Hematopoietic multipotent progenitor cell treated with erythropoietin and hydrocortisone succinate and interleukin-3 and kit ligand, for 6 days (in vitro differentiated cells): ENCODE measurements around the gene DAO.
"Not testable (repeated sequence)": the region's sequence is repeated elsewhere in the genome, so short reads cannot be mapped to it uniquely, and the experiment has no call there.

Experiments
- DNase-seq: peaks from one replicate; pipeline ENCODE4 v3.0.0-alpha.2; 2015

DAO gene

GRCh38 chr12:108879615-108880254 lies at the start of gene DAO:
Gene DAO, plus strand, starts transcription at chr12:108880092. Its CDS starts 4,915 bp downstream, at chr12:108885007.
- no peak for DNase-seq

- DNase-seq = no peak
These were observed 48.4 kb upstream of the DAO start for GRCh38 chr12:108831309-108831991.

GRCh38 chr12:108832208-108832607 lies 47.7 kb upstream of the DAO start:
- DNase-seq = no peak

- DNase-seq = no peak
These were observed 47.0 kb upstream of the DAO start for GRCh38 chr12:108832730-108833354.

- no peak for DNase-seq
These were observed 46.5 kb upstream of the DAO start for GRCh38 chr12:108833355-108833733.

- DNase-seq = no peak
These were observed 46.0 kb upstream of the DAO start for GRCh38 chr12:108833757-108834472.

GRCh38 chr12:108835860-108836634 lies 43.8 kb upstream of the DAO start:
- no peak for DNase-seq

GRCh38 chr12:108837239-108837638 lies 42.7 kb upstream of the DAO start:
- no peak for DNase-seq

GRCh38 chr12:108837680-108838079 lies 42.2 kb upstream of the DAO start:
- DNase-seq = no peak

GRCh38 chr12:108838194-108839017 lies 41.5 kb upstream of the DAO start:
- peak; percentile 92 for DNase-seq

GRCh38 chr12:108839018-108839889 lies 40.6 kb upstream of the DAO start:
- DNase-seq = no peak

GRCh38 chr12:108839890-108840230 lies 40.0 kb upstream of the DAO start:
- DNase-seq = no peak

GRCh38 chr12:108840605-108841332 lies 39.1 kb upstream of the DAO start:
- DNase-seq = no peak

- not testable (repeated sequence) for DNase-seq
These were observed 38.1 kb upstream of the DAO start for GRCh38 chr12:108841825-108842224.

- DNase-seq = no peak
These were observed 37.5 kb upstream of the DAO start for GRCh38 chr12:108842361-108842760.

GRCh38 chr12:108843187-108843586 lies 36.7 kb upstream of the DAO start:
- DNase-seq = no peak

GRCh38 chr12:108845696-108846095 lies 34.2 kb upstream of the DAO start:
- DNase-seq = no peak

GRCh38 chr12:108846290-108846701 lies 33.6 kb upstream of the DAO start:
- no peak for DNase-seq

GRCh38 chr12:108847705-108848104 lies 32.2 kb upstream of the DAO start:
- no peak for DNase-seq

GRCh38 chr12:108849660-108850059 lies 30.2 kb upstream of the DAO start:
- peak; percentile 54 for DNase-seq
